WERI-Rb-1 (cell line): ENCODE measurements around the gene CCR6.
"Not testable (repeated sequence)": the region's sequence is repeated elsewhere in the genome, so short reads cannot be mapped to it uniquely, and the experiment has no call there.

Source experiments
- DNase-seq: peaks from one replicate; pipeline ENCODE4 v3.0.0-alpha.2; 2020
- H3K27ac ChIP-seq: fragments of 250-450 bp; sonication (Bioruptor Pico); 2 replicates; pipeline ENCODE4 v1.5.1; 2020; ENCODE audit warnings: mild to moderate bottlenecking, moderate library complexity
- H3K27me3 ChIP-seq: fragments of 250-450 bp; sonication (Bioruptor Pico); 2 replicates; pipeline ENCODE4 v1.5.1; 2021; ENCODE audit warnings: mild to moderate bottlenecking, low read depth, moderate library complexity; ENCODE audit not compliant: insufficient read depth, severe bottlenecking
- H3K36me3 ChIP-seq: fragments of 250-450 bp; sonication (Bioruptor Pico); 2 replicates; pipeline ENCODE4 v1.5.1; 2020; ENCODE audit warnings: mild to moderate bottlenecking, moderate library complexity
- H3K4me3 ChIP-seq: 2 replicates; pipeline ENCODE4 v1.5.1; 2011; ENCODE audit warnings: low read depth, mild to moderate bottlenecking, control low read depth, low read length
- H3K9me3 ChIP-seq: fragments of 250-450 bp; sonication (Bioruptor Pico); 2 replicates; pipeline ENCODE4 v1.5.1; 2021; ENCODE audit warnings: mild to moderate bottlenecking, moderate library complexity; ENCODE audit not compliant: severe bottlenecking
- CTCF ChIP-seq: IDR thresholded peaks from 2 replicates; pipeline ENCODE4 v1.5.1; 2011; ENCODE audit warnings: low read depth, mild to moderate bottlenecking, control low read depth, inconsistent platforms, low read length

Gene CCR6

GRCh38 chr6:167163476-167164011 lies 40.6 kb downstream of the CCR6 start:
- no peak overlapping the region for H3K4me3 ChIP-seq
- no peak for TF ChIP-seq CTCF

GRCh38 chr6:167164261-167164660 lies 41.4 kb downstream of the CCR6 start:
- H3K27me3 ChIP-seq, result no peaks in the 10 kb centered on the region
- TF ChIP-seq CTCF, result no peak
- no peak overlapping the region for H3K4me3 ChIP-seq
- no peaks in the 10 kb centered on the region for H3K36me3 ChIP-seq
- no peak overlapping the region for H3K27ac ChIP-seq
- DNase-seq, result no peak
- H3K9me3 ChIP-seq, result no peaks in the 10 kb centered on the region

More at GRCh38 chr6:167163476-167164011, 40.6 kb downstream of the CCR6 start:
- H3K27me3 ChIP-seq, result no peaks in the 10 kb centered on the region
- H3K36me3 ChIP-seq, result no peaks in the 10 kb centered on the region
- H3K9me3 ChIP-seq, result no peaks in the 10 kb centered on the region
- DNase-seq, result no peak
- no peak overlapping the region for H3K27ac ChIP-seq

- no peak for TF ChIP-seq CTCF
- no peak for DNase-seq
- no peaks in the 10 kb centered on the region for H3K36me3 ChIP-seq
These were observed 43.1 kb downstream of the CCR6 start for GRCh38 chr6:167165858-167166471.

GRCh38 chr6:167167699-167168098 lies 44.8 kb downstream of the CCR6 start:
- DNase-seq, H3K36me3 ChIP-seq, H3K27ac ChIP-seq, H3K9me3 ChIP-seq, H3K27me3 ChIP-seq, H3K4me3 ChIP-seq: not testable (repeated sequence)

More at GRCh38 chr6:167165858-167166471, 43.1 kb downstream of the CCR6 start:
- Histone ChIP-seq H3K9me3 (no peaks in the 10 kb centered on the region), H3K27ac (no peak overlapping the region), H3K4me3 (no peak overlapping the region), H3K27me3 (no peaks in the 10 kb centered on the region)

- not testable (repeated sequence) for H3K9me3 ChIP-seq, H3K4me3 ChIP-seq, H3K27ac ChIP-seq, H3K36me3 ChIP-seq, DNase-seq, H3K27me3 ChIP-seq
These were observed 45.4 kb downstream of the CCR6 start for GRCh38 chr6:167168296-167168695.

- not testable (repeated sequence) for H3K27me3 ChIP-seq, DNase-seq, H3K4me3 ChIP-seq, H3K36me3 ChIP-seq, H3K9me3 ChIP-seq, H3K27ac ChIP-seq
These were observed 47.0 kb downstream of the CCR6 start for GRCh38 chr6:167169867-167170266.

- not testable (repeated sequence) for H3K36me3 ChIP-seq, H3K9me3 ChIP-seq, DNase-seq, H3K27me3 ChIP-seq, H3K27ac ChIP-seq, H3K4me3 ChIP-seq
These were observed 48.4 kb downstream of the CCR6 start for GRCh38 chr6:167171300-167171699.

- not testable (repeated sequence) for H3K36me3 ChIP-seq, H3K4me3 ChIP-seq, H3K27me3 ChIP-seq, DNase-seq, H3K27ac ChIP-seq, H3K9me3 ChIP-seq
These were observed 49.1 kb downstream of the CCR6 start for GRCh38 chr6:167172011-167172410.

- DNase-seq, H3K27ac ChIP-seq, H3K9me3 ChIP-seq, H3K36me3 ChIP-seq, H3K27me3 ChIP-seq, H3K4me3 ChIP-seq: not testable (repeated sequence)
These were observed 54.4 kb downstream of the CCR6 start for GRCh38 chr6:167177271-167177670.

GRCh38 chr6:167178896-167179655 lies 56.2 kb downstream of the CCR6 start:
- not testable (repeated sequence) for H3K36me3 ChIP-seq, H3K27me3 ChIP-seq, H3K9me3 ChIP-seq, DNase-seq, H3K4me3 ChIP-seq, H3K27ac ChIP-seq

GRCh38 chr6:167180086-167180485 lies 57.2 kb downstream of the CCR6 start:
- H3K36me3 ChIP-seq, DNase-seq, H3K27me3 ChIP-seq, H3K27ac ChIP-seq, H3K9me3 ChIP-seq, H3K4me3 ChIP-seq: not testable (repeated sequence)
